Epithelial cell of proximal tubule (primary cell): ENCODE measurements around the gene MC2R. TPM values are rescaled to one million over a fixed set of nuclear protein-coding genes. Genes with fewer than 3 reads are reported as not detected.

Experiments used
- DNase-seq: peaks from one replicate; pipeline ENCODE4 v3.0.0-alpha.2; 2011; ENCODE audit warnings: low read depth
- H3K4me3 ChIP-seq: 2 replicates; pipeline ENCODE4 v1.5.1; 2011; ENCODE audit warnings: low read depth, mild to moderate bottlenecking, low read length
- CTCF ChIP-seq: conservative IDR thresholded peaks from 2 replicates; pipeline ENCODE4 v1.5.1; 2012; ENCODE audit warnings: low read depth, mild to moderate bottlenecking, low read length
- total RNA-seq: library from RNA; depleted of rRNA; stranded (reverse); fragments of >200 nt; gene quantifications from 2 replicates; pipeline ENCODE4 v1.2.3, GENCODE V29; 2015

Gene MC2R
- total RNA-seq, 1 donor from 2014 or later, result not detected

GRCh38 chr18:13895505-13896033, 19.8 kb downstream of the MC2R start:
- DNase-seq, result no peak
- no peak overlapping the region for H3K4me3 ChIP-seq
- no peak for TF ChIP-seq CTCF

- no peak for DNase-seq
- H3K4me3 ChIP-seq, result no peak overlapping the region
- no peak for TF ChIP-seq CTCF
Observed at GRCh38 chr18:13894531-13894930, 20.8 kb downstream of the MC2R start.

- no peak for TF ChIP-seq CTCF
- H3K4me3 ChIP-seq, result no peak overlapping the region
- DNase-seq, result no peak
Observed at GRCh38 chr18:13893418-13893760, 21.9 kb downstream of the MC2R start.

GRCh38 chr18:13892098-13892497, 23.2 kb downstream of the MC2R start:
- DNase-seq, result no peak
- no peak for TF ChIP-seq CTCF
- H3K4me3 ChIP-seq, result no peak overlapping the region

GRCh38 chr18:13890761-13891361, 24.5 kb downstream of the MC2R start:
- no peak for TF ChIP-seq CTCF
- no peak overlapping the region for H3K4me3 ChIP-seq
- no peak for DNase-seq

GRCh38 chr18:13889671-13890070, 25.7 kb downstream of the MC2R start:
- DNase-seq, result no peak
- no peak overlapping the region for H3K4me3 ChIP-seq
- TF ChIP-seq CTCF, result no peak

GRCh38 chr18:13888191-13888716, 27.1 kb downstream of the MC2R start:
- no peak for DNase-seq
- H3K4me3 ChIP-seq, result no peak overlapping the region
- TF ChIP-seq CTCF, result no peak
